A673 (cell line): Measurements from ENCODE around the gene CPNE2. TPM values are rescaled to one million over a fixed set of nuclear protein-coding genes. Genes with fewer than 3 reads are reported as not detected.

Experiments
- BruUV-seq: library from RNA; stranded (reverse); fragments of 400-500 nt; replicated peaks from 2 replicates; lab custom pipeline; 2021; lab: Mats Ljungman, UMichigan
- CTCF ChIA-PET: fragments of 300-600 bp; sonication (Branson Sonifier 250); formaldehyde crosslinking; loops from one replicate; lab custom pipeline; 2022; ENCODE audit warnings: antibody characterized with exemption; lab: Charles Lee
- POLR2A ChIA-PET: fragments of 300-600 bp; sonication (Branson Sonifier 250); formaldehyde crosslinking; loops from one replicate; lab custom pipeline; 2022; ENCODE audit warnings: antibody characterized with exemption; ENCODE audit not compliant: low non-redundant PET; lab: Charles Lee
- DNase-seq: peaks from one replicate; pipeline ENCODE4 v3.0.0-alpha.2; 2015; ENCODE audit warnings: low spot score
- H3K27ac ChIP-seq: fragments of 200-600 bp; sonication (generic); 2 replicates; pipeline ENCODE4 v1.5.1; 2016; ENCODE audit warnings: mixed run types, low read depth, mild to moderate bottlenecking, mixed read lengths, antibody characterized with exemption, low read length; ENCODE audit not compliant: poor library complexity, severe bottlenecking
- H3K27me3 ChIP-seq: fragments of 200-600 bp; sonication (generic); replicated peaks from 2 replicates; pipeline ENCODE4 v1.6.1; 2017; ENCODE audit warnings: mixed run types, low read depth, mild to moderate bottlenecking, mixed read lengths, antibody characterized with exemption, low read length; ENCODE audit not compliant: insufficient read depth, poor library complexity
- H3K36me3 ChIP-seq: fragments of 200-600 bp; sonication (generic); 2 replicates; pipeline ENCODE4 v1.6.1; 2016; ENCODE audit warnings: mixed run types, mild to moderate bottlenecking, mixed read lengths, antibody characterized with exemption, low read length; ENCODE audit not compliant: insufficient read depth, poor library complexity, severe bottlenecking
- H3K4me1 ChIP-seq: fragments of 200-600 bp; sonication (generic); 2 replicates; pipeline ENCODE4 v1.6.1; 2017; ENCODE audit warnings: mixed run types, mild to moderate bottlenecking, mixed read lengths, antibody characterized with exemption, low read length; ENCODE audit not compliant: insufficient read depth, poor library complexity, severe bottlenecking
- H3K4me3 ChIP-seq: fragments of 200-600 bp; sonication (generic); 2 replicates; pipeline ENCODE4 v1.5.1; 2016; ENCODE audit warnings: low read depth, mixed run types, mild to moderate bottlenecking, mixed read lengths, low read length; ENCODE audit not compliant: poor library complexity, severe bottlenecking
- H3K9me3 ChIP-seq: fragments of 200-600 bp; sonication (generic); 2 replicates; pipeline ENCODE4 v1.6.1; 2016; ENCODE audit warnings: mixed run types, low read depth, mild to moderate bottlenecking, mixed read lengths, antibody characterized with exemption, low read length; ENCODE audit not compliant: poor library complexity, severe bottlenecking
- CTCF ChIP-seq: fragments of 300-800, 200-600 bp; sonication (generic); conservative IDR thresholded peaks from 2 replicates; pipeline ENCODE4 v1.5.1; 2017; ENCODE audit warnings: low read depth, mild to moderate bottlenecking, antibody characterized with exemption, low read length, moderate library complexity, mixed read lengths
- EZH2 ChIP-seq: fragments of 200-600 bp; sonication (generic); IDR thresholded peaks from 2 replicates; pipeline ENCODE4 v1.6.1; 2017; ENCODE audit warnings: borderline replicate concordance, low read depth, mild to moderate bottlenecking, mixed read lengths, antibody characterized with exemption, low read length; ENCODE audit not compliant: poor library complexity, severe bottlenecking
- intact Hi-C: fragments of 100-400 bp; cut with micrococcal nuclease; formaldehyde crosslinking; loops from one replicate; pipeline ENCODE4 v1.10.0; 2022; ENCODE audit not compliant: unreplicated experiment
- total RNA-seq: library from RNA; stranded (reverse); gene quantifications from 2 replicates; pipeline ENCODE4 v1.2.3, GENCODE V29; 2021

CPNE2 gene
- total RNA-seq, 1 experiment from 2014 or later: 38.1 TPM

DNA sequence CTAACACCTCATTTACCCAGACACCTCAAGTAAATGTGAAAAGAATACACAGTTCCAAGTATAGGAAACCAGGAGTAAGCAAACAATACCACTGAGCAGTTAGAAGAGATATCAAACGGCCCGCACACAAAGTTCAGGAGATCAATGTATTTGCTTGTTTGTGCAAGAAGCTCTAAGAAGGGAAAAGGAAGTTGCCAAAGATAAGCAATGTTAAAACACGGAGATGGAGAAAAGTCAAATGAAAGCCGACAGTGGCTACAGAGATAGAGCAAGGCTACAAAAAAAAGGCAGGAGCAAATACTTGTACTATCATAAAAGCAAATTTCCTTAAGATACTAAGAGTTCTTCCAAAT lies 63.9 kb downstream of the CPNE2 start:
- no peaks in the 10 kb centered on the region for H3K9me3 ChIP-seq
- no peak overlapping the region for H3K27ac ChIP-seq
- ChIA-PET POLR2A (no interaction called here), CTCF (no interaction called here)
- peaks cover 13% of the 10 kb centered on the region for H3K4me1 ChIP-seq
- no peak overlapping the region for H3K4me3 ChIP-seq
- DNase-seq: no peak
- TF ChIP-seq EZH2 (no peak), CTCF (no peak)
- peaks cover 67% of the 10 kb centered on the region for H3K36me3 ChIP-seq
- intact Hi-C loops: no loop called here
- BruUV-seq: no TSS peak
- no peaks in the 10 kb centered on the region for H3K27me3 ChIP-seq

DNA sequence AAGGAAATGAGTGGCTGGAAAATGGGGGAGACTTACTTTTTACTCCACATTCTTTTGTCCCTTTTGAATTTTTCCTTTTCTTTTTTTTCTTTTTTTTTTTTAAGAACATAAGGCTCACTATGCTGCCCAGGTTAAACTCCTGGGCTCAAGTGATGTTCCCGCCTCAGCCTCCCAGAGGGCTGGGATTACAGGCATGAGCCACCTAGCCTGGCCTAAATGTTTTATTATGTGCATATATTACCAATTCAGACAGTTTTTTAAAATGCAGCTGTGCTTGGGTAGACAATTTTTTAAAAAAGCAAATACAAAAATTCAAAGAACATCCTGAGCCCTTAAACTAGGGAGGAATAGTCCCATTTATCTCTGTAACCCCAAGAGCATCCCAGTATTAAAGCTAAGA lies 65.2 kb downstream of the CPNE2 start:
- Histone ChIP-seq H3K4me1 (peaks cover under 1% of the 10 kb centered on the region), H3K36me3 (peaks cover 77% of the 10 kb centered on the region), H3K27ac (no peak overlapping the region), H3K4me3 (no peak overlapping the region), H3K9me3 (no peaks in the 10 kb centered on the region), H3K27me3 (no peaks in the 10 kb centered on the region)
- ChIA-PET POLR2A (no interaction called here), CTCF (no interaction called here)
- no peak for DNase-seq
- intact Hi-C loops: no loop called here
- BruUV-seq: no TSS peak
- TF ChIP-seq CTCF: no peak
- TF ChIP-seq EZH2: no peak

GRCh38 chr16:57159447-57159846 lies 67.1 kb downstream of the CPNE2 start:
- H3K4me1 ChIP-seq: peaks cover 11% of the 10 kb centered on the region
- BruUV-seq: no TSS peak
- H3K4me3 ChIP-seq: no peak overlapping the region
- ChIA-PET CTCF (no interaction called here), POLR2A (no interaction called here)
- H3K9me3 ChIP-seq: no peaks in the 10 kb centered on the region
- intact Hi-C loops: no loop called here
- H3K27ac ChIP-seq: no peak overlapping the region
- DNase-seq: no peak
- TF ChIP-seq CTCF: no peak
- no peak for TF ChIP-seq EZH2
- H3K27me3 ChIP-seq: no peaks in the 10 kb centered on the region
- H3K36me3 ChIP-seq: peaks cover 74% of the 10 kb centered on the region
